Panc1 (cell line): ENCODE measurements around the gene NBEAL1. TPM values are rescaled to one million over a fixed set of nuclear protein-coding genes. Genes with fewer than 3 reads are reported as not detected.
"Not testable (repeated sequence)": the region's sequence is repeated elsewhere in the genome, so short reads cannot be mapped to it uniquely, and the experiment has no call there.

Source experiments
- ATAC-seq: fragments of 200-7000 bp; cut with Tn5 transposase; 2 replicates; pipeline ENCODE4 v1.9.1; 2020; ENCODE audit warnings: mild to moderate bottlenecking, moderate library complexity
- BruUV-seq: library from RNA; stranded (reverse); fragments of 400-500 nt; replicated peaks from 2 replicates; lab custom pipeline; 2021; lab: Mats Ljungman, UMichigan
- CTCF ChIA-PET: fragments of 300-600 bp; sonication (Branson Sonifier 250); formaldehyde crosslinking; loops from one replicate; lab custom pipeline; 2022; ENCODE audit warnings: antibody characterized with exemption; lab: Charles Lee
- POLR2A ChIA-PET: fragments of 300-600 bp; sonication (Branson Sonifier 250); formaldehyde crosslinking; loops from one replicate; lab custom pipeline; 2022; ENCODE audit warnings: antibody characterized with exemption; lab: Charles Lee
- DNase-seq: peaks from one replicate; pipeline ENCODE4 v3.0.0-alpha.2; 2010; ENCODE audit warnings: low read depth, low spot score
- H3K27ac ChIP-seq: 2 replicates; pipeline ENCODE4 v1.5.1; 2011; ENCODE audit warnings: mild to moderate bottlenecking, low read length, inconsistent platforms
- H3K27me3 ChIP-seq: fragments of 200-500 bp; sonication (Bioruptor generic); 2 replicates; pipeline ENCODE4 v1.6.0; 2014; ENCODE audit warnings: low read length, inconsistent platforms; ENCODE audit not compliant: control insufficient read depth, insufficient read depth
- H3K36me3 ChIP-seq: fragments of 200-500 bp; sonication (Bioruptor generic); 2 replicates; pipeline ENCODE4 v1.5.1; 2014; ENCODE audit warnings: inconsistent platforms, mild to moderate bottlenecking, low read length, moderate library complexity; ENCODE audit not compliant: control insufficient read depth, insufficient read depth
- H3K4me1 ChIP-seq: 2 replicates; pipeline ENCODE4 v1.5.1; 2011; ENCODE audit warnings: inconsistent platforms, mild to moderate bottlenecking, low read length, moderate library complexity; ENCODE audit not compliant: control insufficient read depth, insufficient read depth
- H3K4me3 ChIP-seq, 2 experiments: 2 replicates each; pipeline ENCODE4 v1.5.1; 2011 to 2012; ENCODE audit warnings: low read depth in 2 of 2, low read length in 2 of 2, mild to moderate bottlenecking in 2 of 2, inconsistent platforms in 1 of 2, moderate library complexity in 1 of 2
- H3K9me3 ChIP-seq: fragments of 200-500 bp; sonication (Bioruptor generic); 2 replicates; pipeline ENCODE4 v1.5.1; 2014; ENCODE audit warnings: low read depth, mild to moderate bottlenecking, inconsistent platforms, low read length, moderate library complexity; ENCODE audit not compliant: control insufficient read depth, insufficient read depth
- POLR2AphosphoS5 ChIP-seq: IDR thresholded peaks from 2 replicates; pipeline ENCODE4 v1.6.1; 2012; ENCODE audit warnings: mild to moderate bottlenecking, low read depth, low read length, moderate library complexity
- REST ChIP-seq, 2 experiments: IDR thresholded peaks; 2 replicates each; pipeline ENCODE4 v1.6.1; 2011 to 2012; ENCODE audit warnings: low read depth in 2 of 2, control low read depth in 1 of 2, low read length in 1 of 2, mild to moderate bottlenecking in 1 of 2, moderate library complexity in 1 of 2; ENCODE audit not compliant: insufficient read depth in 1 of 2
- SIN3A ChIP-seq: IDR thresholded peaks from 2 replicates; pipeline ENCODE4 v1.6.1; 2012; ENCODE audit warnings: low read depth, mild to moderate bottlenecking, low read length, moderate library complexity, borderline replicate concordance; ENCODE audit not compliant: insufficient read depth
- TCF7L2 ChIP-seq: IDR thresholded peaks from 2 replicates; pipeline ENCODE4 v1.6.1; 2011; ENCODE audit warnings: mild to moderate bottlenecking, low read depth, low read length, inconsistent platforms
- in situ Hi-C: cut with HindIII; loops from 2 replicates; pipeline ENCODE4 v1.10.0; 2016; ENCODE audit warnings: low sequenced_read_pairs, low pct_unique_long_range_greater_than_20kb
- intact Hi-C: fragments of 100-400 bp; cut with micrococcal nuclease; formaldehyde crosslinking; loops from one replicate; pipeline ENCODE4 v1.10.0; 2022; ENCODE audit not compliant: unreplicated experiment
- total RNA-seq: library from RNA; stranded (reverse); gene quantifications from one replicate; pipeline ENCODE4 v1.2.1, GENCODE V29; 2021; ENCODE audit not compliant: unreplicated experiment
- TF ChIP-seq, protein P1 (sequence below): fragments of 450-650 bp; IDR thresholded peaks from 2 replicates; pipeline ENCODE4 v1.5.1; 2017; ENCODE audit warnings: mild to moderate bottlenecking

Gene NBEAL1
- total RNA-seq, 1 experiment from 2014 or later = 26.1 TPM

DNA sequence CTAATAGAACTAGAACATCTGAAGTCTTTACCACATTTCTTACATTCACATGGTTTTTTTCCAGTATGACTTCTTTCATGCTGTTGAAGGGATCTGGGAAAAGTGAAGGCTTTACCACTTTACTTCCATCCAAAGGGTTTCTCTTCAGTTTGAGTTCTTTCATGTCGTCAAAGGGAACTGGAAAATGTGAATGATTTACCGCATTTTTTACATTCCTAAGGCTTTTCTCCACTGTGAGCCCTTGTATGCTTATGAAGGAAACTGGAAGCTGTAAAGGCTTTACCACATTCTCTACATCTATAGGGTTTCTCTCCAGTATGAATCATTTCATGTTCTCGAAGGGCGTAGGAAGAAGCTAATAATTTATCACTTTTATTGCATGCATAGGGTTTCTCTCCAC lies 46.7 kb downstream of the NBEAL1 start:
- ChIA-PET CTCF (no interaction called here), POLR2A (no interaction called here)
- Histone ChIP-seq H3K4me1 (no peaks in the 10 kb centered on the region), H3K4me3 (no peak overlapping the region), H3K27me3 (no peaks in the 10 kb centered on the region), H3K9me3 (no peaks in the 10 kb centered on the region), H3K36me3 (peaks cover 11% of the 10 kb centered on the region; the same call in 1 of the 2 replicates), H3K27ac (no peak overlapping the region)
- TF ChIP-seq SIN3A (no peak), REST (IDR thresholded peaks at IDR 0.05; ENCODE audit: insufficient read depth in 1 of 2, low read depth in 2 of 2, low read length in 1 of 2) (no peak), TCF7L2 (no peak), POLR2AphosphoS5 (no peak)
- TF ChIP-seq, protein P1, sequence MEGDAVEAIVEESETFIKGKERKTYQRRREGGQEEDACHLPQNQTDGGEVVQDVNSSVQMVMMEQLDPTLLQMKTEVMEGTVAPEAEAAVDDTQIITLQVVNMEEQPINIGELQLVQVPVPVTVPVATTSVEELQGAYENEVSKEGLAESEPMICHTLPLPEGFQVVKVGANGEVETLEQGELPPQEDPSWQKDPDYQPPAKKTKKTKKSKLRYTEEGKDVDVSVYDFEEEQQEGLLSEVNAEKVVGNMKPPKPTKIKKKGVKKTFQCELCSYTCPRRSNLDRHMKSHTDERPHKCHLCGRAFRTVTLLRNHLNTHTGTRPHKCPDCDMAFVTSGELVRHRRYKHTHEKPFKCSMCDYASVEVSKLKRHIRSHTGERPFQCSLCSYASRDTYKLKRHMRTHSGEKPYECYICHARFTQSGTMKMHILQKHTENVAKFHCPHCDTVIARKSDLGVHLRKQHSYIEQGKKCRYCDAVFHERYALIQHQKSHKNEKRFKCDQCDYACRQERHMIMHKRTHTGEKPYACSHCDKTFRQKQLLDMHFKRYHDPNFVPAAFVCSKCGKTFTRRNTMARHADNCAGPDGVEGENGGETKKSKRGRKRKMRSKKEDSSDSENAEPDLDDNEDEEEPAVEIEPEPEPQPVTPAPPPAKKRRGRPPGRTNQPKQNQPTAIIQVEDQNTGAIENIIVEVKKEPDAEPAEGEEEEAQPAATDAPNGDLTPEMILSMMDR = no peak
- intact Hi-C loops (no loop called here), in situ Hi-C loops (no loop called here)
- ATAC-seq (no peak), DNase-seq (no peak)
- BruUV-seq = no TSS peak

GRCh38 chr2:203062126-203062525 lies 47.5 kb downstream of the NBEAL1 start:
- DNase-seq (no peak), ATAC-seq (no peak)
- in situ Hi-C loops = no loop called here
- H3K4me3 ChIP-seq = no peak overlapping the region
- no peak overlapping the region for H3K27ac ChIP-seq
- no peaks in the 10 kb centered on the region for H3K4me1 ChIP-seq
- H3K36me3 ChIP-seq = peaks cover 11% of the 10 kb centered on the region; the same call in 1 of the 2 replicates
- ChIA-PET CTCF (no interaction called here), POLR2A (no interaction called here)
- no TSS peak for BruUV-seq
- TF ChIP-seq TCF7L2 = no peak
- TF ChIP-seq POLR2AphosphoS5 = no peak
- no peak for TF ChIP-seq REST (IDR thresholded peaks at IDR 0.05; ENCODE audit: insufficient read depth in 1 of 2, low read depth in 2 of 2, low read length in 1 of 2)
- TF ChIP-seq, protein P1 = no peak
- TF ChIP-seq SIN3A = no peak
- H3K9me3 ChIP-seq = no peaks in the 10 kb centered on the region
- no peaks in the 10 kb centered on the region for H3K27me3 ChIP-seq
- intact Hi-C loops = no loop called here

GRCh38 chr2:203066519-203067091 lies 51.9 kb downstream of the NBEAL1 start:
- intact Hi-C loops, DNase-seq, H3K27me3 ChIP-seq, in situ Hi-C loops, BruUV-seq, ATAC-seq, H3K4me3 ChIP-seq, POLR2A ChIA-PET, H3K36me3 ChIP-seq, H3K27ac ChIP-seq, H3K9me3 ChIP-seq, H3K4me1 ChIP-seq, CTCF ChIA-PET: not testable (repeated sequence)
